Tongue (tissue), 2 donors: ENCODE results near the gene COMT. TPM values are rescaled to one million over a fixed set of nuclear protein-coding genes. Genes with fewer than 3 reads are reported as not detected.
"Not testable (repeated sequence)": the region's sequence is repeated elsewhere in the genome, so short reads cannot be mapped to it uniquely, and the experiment has no call there.

ENCODE experiments used
- DNase-seq: peaks from one replicate; pipeline ENCODE4 v3.0.0-alpha.2; 2015
- total RNA-seq: library from RNA; depleted of rRNA; stranded (reverse); fragments of >200 nt; gene quantifications from one replicate; pipeline ENCODE4 v1.2.3, GENCODE V29; 2014

The COMT gene
- total RNA-seq, 1 donor from 2014 or later, result 190 TPM

DNA sequence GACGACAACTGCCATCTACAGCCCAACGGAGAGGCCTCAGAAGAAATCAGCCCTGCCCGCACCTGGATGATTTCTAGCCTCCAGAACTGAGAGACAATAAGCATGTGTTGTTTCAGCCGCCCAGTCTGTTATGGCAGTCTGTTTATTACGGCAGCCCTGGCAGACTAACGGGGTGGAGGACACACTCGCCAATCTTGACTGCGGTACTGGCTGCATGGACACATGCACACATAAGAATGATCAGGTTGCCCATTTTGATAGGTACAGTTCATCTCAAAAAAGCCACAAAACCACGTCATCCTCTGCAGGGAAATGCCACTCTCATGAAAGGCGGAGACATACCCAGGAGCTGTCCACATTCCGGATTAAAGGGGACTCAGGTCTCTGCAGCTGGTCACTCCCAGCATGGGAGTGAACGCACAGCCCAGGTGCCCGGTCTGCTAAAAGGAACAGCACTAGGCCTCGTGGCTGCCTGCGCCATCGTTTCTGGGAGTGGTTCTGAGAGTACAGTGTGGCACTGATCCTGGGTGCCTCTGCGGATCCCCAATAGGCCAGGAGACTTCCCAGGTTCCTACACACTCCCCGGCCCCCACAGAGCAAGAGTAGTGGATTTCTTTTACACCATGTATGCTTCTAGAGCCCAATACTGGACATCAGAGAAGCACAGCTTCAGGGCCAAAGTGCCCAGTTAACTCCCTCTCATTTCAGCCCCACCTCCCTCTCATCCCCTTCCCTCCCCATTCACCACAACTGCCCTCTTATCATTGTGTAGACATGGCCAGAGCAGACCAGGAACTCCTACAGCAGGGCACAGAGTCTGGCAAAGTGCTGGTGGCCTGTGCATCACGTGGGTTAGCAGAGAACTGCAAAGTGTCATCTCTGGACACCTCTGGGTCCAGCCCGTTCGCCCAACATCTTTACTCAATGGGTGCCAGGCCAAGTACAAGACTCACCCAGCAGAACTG, 11.7 kb upstream of the COMT start:
- DNase-seq, result no peak

- DNase-seq, result no peak
Measured at GRCh38 chr22:19930551-19931486, 10.8 kb upstream of the COMT start.

DNA sequence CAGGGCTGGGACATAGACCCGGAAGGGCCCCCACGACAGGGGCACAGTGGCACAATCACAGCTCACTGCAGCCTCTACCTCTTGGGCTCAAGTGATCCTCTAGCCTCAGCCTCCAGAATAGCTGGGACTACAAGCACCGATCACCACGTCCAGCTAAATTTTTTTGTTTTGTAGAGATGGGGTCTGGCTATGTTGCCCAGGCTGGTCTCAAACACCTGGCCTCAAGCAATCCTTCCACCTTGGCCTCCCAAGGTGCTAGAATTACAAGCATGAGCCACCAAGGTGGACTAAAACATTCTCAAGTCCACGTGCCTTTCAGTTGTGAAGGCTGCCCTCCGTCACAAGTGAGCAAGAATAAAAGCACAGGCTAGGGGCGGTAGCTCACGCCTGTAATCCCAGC, 10.1 kb upstream of the COMT start:
- DNase-seq, result no peak

DNA sequence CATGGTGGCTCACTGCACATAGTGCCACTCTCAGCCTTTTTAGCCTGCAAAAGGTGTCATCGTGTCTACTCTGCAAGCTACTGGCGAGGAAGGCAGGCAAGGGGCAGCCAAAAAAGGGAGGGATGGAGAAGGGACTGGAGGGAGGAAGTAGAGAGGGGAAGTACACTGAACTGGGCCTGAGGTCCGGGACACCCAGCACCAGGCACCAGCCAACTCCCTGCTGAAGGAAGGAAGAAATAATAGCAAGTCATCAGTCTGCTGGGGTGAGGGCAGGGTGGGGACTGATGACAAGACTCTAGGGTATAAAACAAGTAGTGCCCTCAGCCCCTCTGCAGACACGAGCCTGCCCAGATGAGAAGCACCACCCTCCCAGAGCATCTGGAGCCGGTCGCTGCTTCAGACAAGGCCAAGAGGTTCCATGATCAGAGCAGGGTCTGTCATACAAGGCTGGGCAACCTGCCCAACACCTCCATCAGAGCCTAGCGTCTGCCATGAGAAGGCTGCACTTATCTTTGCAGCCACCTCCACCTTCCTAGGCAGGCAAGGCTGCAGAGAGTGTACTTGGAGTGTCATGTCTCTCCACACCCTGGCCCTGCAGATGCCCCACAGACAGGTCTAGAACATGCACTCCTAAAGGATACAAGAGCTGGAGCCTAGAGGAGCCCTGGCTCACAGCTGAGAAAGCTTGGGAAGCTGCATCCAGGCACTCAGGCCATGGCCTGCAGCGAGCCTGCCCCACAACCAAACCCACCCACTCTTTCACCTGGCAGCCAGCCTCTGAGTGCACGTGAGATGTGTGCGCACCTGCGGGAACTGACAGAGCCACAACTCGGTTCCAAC, 9.0 kb upstream of the COMT start:
- no peak for DNase-seq

DNA sequence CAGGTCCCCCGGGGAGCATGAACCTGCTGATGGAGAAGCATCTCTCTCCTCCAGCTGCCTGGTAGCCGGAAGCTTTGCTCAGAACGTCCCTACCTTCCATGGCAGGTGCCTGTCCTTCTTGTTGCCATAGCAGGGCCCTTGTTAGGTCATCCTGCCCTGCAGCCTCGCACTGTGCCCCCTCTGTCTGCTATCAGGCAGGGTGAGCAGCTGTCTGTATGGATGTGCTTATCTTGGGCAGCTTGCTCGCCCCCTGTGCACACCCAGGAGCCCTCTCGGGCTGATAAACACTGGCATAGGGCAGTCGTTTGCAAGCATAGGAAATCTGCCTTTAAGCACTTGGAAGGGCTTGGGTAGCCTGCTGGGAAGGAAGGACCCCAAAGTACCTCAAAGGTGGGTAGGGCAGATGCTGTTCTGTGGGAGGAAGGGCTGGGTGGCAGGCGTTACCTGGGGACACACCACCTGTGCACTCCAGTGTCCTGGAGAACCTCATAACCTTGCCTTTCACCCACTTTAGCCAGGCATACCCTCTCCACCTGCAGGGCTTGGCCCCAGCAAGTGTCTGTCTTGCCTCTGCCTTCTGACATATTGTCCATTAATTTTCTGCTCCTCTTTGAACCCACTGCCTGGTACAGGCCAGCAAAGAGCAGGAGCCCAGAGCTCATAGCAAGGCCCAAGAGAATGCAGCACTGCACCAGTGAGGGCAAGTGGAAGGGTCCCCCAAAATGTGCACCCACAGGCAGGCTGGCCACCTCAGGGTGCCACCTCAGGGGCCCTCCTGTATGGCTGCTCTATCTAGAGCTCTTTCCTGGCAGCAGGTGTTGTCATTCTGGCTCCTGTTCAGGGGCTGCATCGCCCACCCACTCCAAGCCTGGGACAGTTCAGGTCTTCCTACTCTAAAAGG, 8.0 kb upstream of the COMT start:
- no peak for DNase-seq

GRCh38 chr22:19935123-19935718, 6.4 kb upstream of the COMT start:
- DNase-seq, result not testable (repeated sequence)

DNA sequence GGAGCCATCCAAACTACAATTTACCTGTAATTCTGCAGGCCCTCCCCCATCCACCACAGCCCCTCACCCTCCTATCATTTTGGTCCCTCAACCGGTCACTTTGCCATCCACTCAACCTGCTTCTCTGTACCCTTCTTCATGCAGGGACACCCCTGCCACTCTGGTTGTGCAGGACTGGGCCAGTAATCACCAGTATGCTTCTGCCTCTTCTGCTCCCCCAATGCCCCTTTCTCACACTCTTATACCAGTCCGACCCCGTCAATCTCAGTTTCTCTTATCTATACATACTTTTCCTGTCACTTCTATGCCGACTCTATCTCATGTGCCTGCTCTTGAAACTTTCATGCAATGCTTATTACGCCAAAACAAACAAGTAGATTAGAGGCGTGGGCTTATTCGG, 5.1 kb upstream of the COMT start:
- DNase-seq, result no peak

DNA sequence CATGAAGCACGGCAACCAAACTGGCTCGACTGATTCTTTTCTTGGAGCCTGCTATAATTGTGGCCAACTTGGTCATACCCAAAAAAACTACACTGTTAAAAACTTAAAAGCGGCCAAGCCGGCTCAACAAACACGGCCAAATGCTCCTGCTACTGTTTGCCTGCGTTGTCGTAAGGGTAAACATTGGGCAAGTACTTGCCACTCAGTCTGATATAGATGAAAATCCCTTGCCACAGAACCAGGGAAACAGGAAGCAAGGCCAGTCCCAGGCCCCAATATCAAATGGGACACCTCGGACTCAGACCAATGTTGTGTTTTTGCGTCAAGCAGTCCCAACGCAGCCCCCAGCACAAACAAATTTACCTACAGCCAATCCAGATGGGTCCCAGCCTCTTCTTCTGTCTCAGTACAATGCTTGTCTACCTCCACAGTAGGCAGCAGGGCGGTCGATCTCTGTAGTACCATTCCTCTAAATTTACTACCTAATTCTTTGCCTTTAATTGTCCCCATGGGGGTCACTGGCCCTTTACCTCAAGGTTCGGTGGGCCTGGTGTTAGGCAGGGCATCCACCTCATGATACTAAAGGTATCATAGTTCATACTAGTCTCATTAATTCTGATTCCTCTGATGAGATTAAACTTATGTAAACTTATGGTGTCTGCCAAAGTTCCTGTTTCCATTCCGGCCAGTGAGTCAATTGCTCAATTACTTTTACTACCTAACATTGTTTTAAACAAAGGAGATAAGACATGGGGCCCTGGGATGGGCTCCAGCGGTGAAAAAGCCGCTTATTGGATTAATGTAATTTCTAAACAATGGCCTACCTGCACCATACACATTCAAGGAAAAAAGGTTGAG, 3.7 kb upstream of the COMT start:
- DNase-seq, result no peak

GRCh38 chr22:19940536-19941364, 822 bp upstream of the COMT start:
- no peak for DNase-seq

- DNase-seq, result peak; percentile 81
Measured at GRCh38 chr22:19942157-19943081, 847 bp downstream of the COMT start.

GRCh38 chr22:19943082-19944026, 1.8 kb downstream of the COMT start:
- DNase-seq, result peak; percentile 88

DNA sequence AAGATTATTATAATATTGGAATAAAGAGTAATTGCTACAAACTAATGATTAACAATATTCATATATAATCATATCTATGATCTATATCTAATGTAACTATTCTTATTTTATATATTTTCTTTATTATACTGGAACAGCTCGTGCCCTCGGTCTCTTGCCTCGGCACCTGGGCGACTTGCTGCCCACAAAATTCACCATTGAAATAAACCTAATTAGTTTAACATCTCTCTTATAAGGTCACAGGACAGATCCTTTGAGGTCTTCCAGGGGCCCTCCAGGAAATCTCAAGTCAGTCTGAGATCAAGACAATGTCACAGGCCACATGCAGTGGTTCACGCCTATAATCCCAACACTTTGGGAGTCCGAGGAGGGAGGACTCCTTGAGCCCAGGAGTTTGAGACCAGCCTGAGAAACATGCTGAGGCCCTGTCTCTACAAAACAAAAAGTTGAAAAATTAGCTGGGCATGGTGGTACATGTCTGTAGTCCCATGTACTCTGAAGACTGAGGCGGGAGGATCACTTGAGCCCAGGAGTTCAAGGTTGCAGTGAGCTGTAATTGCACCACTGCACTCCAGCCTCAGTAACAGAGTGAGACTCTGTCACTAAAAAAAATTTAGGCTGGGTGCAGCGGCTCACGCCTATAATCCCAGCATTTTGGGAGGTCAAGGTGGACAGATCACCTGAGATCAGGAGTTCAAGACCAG, 6.6 kb downstream of the COMT start:
- DNase-seq, result no peak

- DNase-seq, result no peak
Measured at GRCh38 chr22:19951346-19951745, 9.8 kb downstream of the COMT start.

GRCh38 chr22:19955241-19956128, 13.9 kb downstream of the COMT start:
- DNase-seq, result no peak
